GM12874 (cell line): ENCODE measurements around the gene DCUN1D2.

ENCODE experiments used
- TF ChIP-seq, protein P1 (sequence below): IDR thresholded peaks from 2 replicates; pipeline ENCODE4 v1.5.1; 2011; ENCODE audit warnings: low read depth, mild to moderate bottlenecking, control low read depth, low read length, moderate library complexity; ENCODE audit not compliant: insufficient read depth

DCUN1D2 gene

DNA sequence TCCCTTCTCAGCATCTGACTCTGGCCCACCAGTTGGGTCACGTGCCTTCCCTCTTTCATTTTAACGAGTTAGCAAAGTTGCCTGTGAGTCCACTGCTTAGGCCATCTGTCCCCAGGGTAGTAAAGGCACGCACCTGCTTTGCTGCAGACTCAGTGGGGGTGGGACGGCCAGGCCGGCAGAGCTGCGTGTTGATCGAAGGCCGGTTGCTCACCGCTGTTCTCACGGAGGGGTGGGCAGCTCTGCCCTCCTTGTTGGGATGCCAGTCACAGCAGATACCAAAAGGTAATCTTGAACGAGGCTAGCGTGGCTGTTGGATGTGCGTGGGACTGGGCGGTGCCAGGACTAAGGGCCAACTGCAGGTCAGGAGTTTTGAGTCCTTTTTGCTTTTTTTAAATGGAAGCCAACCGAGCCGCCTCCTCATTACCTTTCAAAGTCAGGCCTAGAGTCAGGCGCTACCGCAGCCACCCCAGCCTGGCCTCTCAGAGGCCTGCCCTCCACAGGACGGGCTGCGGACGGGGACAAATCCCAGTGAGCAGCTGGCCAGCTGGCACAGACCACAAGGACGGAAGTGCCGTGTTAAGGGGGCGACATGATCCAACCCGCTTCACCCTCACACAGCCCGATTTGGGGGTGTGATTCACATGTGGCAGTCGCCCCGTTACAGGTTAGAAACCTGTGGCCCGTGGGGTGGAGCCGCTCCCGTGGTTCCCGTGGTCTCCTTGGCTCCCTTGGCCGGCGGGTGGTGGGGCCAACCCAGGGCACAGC, 57.8 kb downstream of the DCUN1D2 start:
- TF ChIP-seq, protein P1, sequence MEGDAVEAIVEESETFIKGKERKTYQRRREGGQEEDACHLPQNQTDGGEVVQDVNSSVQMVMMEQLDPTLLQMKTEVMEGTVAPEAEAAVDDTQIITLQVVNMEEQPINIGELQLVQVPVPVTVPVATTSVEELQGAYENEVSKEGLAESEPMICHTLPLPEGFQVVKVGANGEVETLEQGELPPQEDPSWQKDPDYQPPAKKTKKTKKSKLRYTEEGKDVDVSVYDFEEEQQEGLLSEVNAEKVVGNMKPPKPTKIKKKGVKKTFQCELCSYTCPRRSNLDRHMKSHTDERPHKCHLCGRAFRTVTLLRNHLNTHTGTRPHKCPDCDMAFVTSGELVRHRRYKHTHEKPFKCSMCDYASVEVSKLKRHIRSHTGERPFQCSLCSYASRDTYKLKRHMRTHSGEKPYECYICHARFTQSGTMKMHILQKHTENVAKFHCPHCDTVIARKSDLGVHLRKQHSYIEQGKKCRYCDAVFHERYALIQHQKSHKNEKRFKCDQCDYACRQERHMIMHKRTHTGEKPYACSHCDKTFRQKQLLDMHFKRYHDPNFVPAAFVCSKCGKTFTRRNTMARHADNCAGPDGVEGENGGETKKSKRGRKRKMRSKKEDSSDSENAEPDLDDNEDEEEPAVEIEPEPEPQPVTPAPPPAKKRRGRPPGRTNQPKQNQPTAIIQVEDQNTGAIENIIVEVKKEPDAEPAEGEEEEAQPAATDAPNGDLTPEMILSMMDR: no peak

DNA sequence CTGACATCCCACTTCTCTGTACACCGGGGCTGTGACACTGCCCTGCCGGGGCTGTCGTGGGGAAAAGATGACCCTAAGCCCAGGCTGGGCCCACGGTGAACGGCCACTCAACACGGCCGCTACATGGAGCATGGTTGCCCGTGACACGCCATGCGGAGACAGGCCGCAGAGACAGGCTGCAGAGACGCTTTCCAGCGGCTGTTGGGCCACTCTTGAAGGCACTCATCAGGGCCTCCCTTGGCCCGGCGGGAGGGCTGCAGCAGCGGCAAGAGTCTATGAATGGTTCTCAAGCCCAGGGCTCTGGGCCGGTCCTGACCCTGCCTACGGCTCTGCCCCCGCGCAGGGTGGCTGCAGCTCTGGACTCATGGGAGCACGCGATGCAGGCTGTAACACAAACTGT, 59.3 kb downstream of the DCUN1D2 start:
- TF ChIP-seq, protein P1: no peak

DNA sequence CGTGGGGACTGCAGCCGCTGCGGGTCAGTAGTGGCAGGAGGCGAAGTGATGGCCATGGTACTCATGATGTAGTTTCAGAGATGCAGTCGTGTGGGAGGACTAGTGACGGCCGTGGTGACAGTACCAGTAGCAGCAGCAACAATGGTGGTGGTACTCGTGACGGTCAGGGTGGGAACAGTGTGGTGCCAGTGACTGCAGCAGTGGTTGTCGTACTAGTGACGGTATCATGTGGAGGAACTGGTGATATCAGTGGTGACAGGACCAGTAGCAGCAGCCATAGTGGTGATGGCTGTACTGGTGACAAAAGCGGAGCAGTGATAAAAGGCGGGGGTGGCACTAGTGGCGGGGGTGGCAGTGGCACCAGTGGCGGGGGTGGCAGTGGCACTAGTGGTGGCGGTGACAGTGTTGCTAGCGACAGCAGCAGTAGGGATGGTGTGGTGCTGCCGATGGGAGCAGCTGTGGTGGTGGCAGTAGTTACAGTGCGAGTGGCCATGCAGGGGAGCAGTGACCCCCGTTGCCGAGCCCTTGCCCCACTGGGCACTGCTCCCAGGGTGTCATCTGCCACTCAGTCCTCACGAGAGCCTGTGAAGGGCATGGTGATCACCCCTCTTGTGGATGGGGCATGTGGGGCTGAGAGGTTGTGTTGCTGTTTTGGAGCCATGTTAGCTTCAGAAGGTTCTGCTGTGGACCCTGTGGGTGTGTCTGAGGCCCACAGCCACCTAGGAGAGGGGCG, 60.0 kb downstream of the DCUN1D2 start:
- TF ChIP-seq, protein P1: no peak

DNA sequence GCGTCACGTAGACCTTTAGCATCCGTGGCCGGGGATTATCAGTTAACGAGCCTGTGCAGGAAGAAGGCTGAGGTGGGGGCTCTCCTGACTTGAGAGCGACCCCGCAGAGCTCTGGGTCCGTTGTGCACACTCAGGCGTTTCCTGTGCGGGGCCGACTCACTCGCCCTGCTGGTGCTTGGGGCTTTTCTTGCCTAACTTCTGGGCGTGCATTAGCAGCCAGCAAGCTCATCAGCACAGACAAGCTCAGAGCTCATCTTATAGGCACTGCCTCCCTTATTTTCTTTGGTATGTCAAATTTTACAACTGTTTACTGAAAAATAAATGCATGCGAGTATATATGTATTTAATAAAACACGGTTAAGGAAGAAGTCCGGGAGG, 60.9 kb downstream of the DCUN1D2 start:
- TF ChIP-seq, protein P1: no peak

DNA sequence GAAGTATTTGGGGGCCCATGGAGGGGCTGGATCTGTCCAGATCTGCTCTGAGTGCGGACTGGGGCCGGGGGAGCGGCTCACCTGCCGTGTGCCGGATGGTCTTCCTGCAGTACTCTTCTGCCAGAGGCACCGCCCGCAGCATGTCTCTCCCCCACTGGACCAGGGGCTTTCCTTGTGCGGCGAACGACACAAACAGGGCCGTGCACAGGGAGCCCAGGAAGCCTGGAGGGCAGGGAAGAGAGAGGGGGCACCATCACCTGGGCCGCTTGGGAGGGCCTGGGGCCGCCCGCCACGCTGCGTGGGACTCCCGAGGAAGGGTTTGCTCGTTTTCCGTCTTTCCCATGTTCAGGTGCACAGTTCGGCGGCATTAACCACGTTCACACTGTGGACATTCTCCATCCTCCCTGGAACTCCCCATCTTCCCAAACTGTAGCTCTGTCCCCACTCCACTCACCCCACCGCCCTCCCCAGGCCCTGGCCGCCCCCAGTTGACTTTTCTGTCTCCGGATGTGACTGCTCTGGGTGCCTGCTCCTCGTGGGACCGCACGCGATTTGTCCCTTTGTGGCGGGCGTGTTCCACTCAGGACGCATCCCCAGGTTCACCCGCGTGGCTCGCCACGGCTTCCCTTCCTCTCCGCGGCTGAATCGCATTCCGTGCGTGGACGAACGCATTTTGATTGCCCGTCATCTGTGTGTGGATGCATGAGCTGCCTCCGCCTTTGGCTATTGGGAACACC, 61.5 kb downstream of the DCUN1D2 start:
- TF ChIP-seq, protein P1: no peak

DNA sequence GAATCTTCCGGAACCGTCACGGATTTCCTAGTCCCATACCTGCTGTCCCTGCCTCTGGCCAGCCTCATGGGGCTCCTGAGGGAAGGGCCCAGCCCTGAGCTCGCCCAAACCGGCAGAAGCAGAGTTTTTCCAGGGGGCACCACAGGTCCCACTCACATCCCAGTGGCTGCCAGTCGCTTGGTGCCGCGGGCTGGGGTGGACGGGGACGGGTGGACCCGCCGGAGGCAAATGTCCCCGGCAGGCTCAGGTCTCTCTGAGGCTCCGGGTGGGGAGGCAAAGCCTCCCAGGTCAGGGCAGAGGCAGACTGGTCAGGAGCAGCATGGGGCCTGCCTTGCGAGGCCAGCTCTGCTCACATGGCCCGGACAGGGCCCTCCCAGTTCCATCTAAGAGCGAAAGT, 62.0 kb downstream of the DCUN1D2 start:
- TF ChIP-seq, protein P1: no peak
